Sigmoid colon (tissue), 4 donors: ENCODE results near the gene RACK1.

ENCODE experiments used
- CTCF ChIP-seq, 4 experiments: fragments of 450-650 bp in 3 of 4; fragments of 200-600 bp in 1 of 4; IDR thresholded peaks; one replicate each; pipeline ENCODE4 v1.5.1; 2016 to 2019; ENCODE audit warnings: antibody characterized with exemption in 4 of 4, mild to moderate bottlenecking in 3 of 4, moderate library complexity in 2 of 4
- POLR2A ChIP-seq, 2 donors: fragments of 450-650 bp; IDR thresholded peaks; one replicate each; pipeline ENCODE4 v1.6.1; 2016; ENCODE audit warnings: antibody characterized with exemption in 2 of 2, mild to moderate bottlenecking in 2 of 2, moderate library complexity in 2 of 2
- POLR2AphosphoS5 ChIP-seq, 4 donors: sonication (generic); formaldehyde crosslinking; IDR thresholded peaks; one replicate each; pipeline ENCODE4 v1.6.1; 2017; ENCODE audit warnings: antibody characterized with exemption in 4 of 4

- TF ChIP-seq POLR2A (IDR thresholded peaks at IDR 0.05), result no peak
- peak in 3 of 4 experiments; percentile 12 to 47 (median 20) for TF ChIP-seq CTCF (IDR thresholded peaks at IDR 0.05)
- no peak for TF ChIP-seq POLR2AphosphoS5 (IDR thresholded peaks at IDR 0.05)
Measured at GRCh38 chr5:181222630-181223057, 21.1 kb downstream of the RACK1 start.
